HAP-1 (cell line): Measurements from ENCODE around the gene VWF.

Experiments used
- DNase-seq, 2 experiments: peaks; one replicate each; pipeline ENCODE4 v3.0.0-alpha.2; 2016 to 2020; ENCODE audit warnings: low spot score in 2 of 2
- H3K27me3 ChIP-seq: fragments of 250-450 bp; sonication (Bioruptor Pico); 2 replicates; pipeline ENCODE4 v1.5.1; 2020; ENCODE audit warnings: low read depth, mild to moderate bottlenecking, moderate library complexity
- H3K36me3 ChIP-seq: fragments of 250-450 bp; sonication (Bioruptor Pico); replicated peaks from 2 replicates; pipeline ENCODE4 v1.5.1; 2020; ENCODE audit warnings: mild to moderate bottlenecking
- H3K4me1 ChIP-seq: fragments of 250-450 bp; sonication (Bioruptor Pico); 2 replicates; pipeline ENCODE4 v1.5.1; 2020; ENCODE audit warnings: mild to moderate bottlenecking
- H3K4me3 ChIP-seq: fragments of 250-450 bp; sonication (Bioruptor Pico); 2 replicates; pipeline ENCODE4 v1.5.1; 2020; ENCODE audit warnings: mild to moderate bottlenecking, moderate library complexity
- H3K9me3 ChIP-seq: fragments of 250-450 bp; sonication (Bioruptor Pico); 2 replicates; pipeline ENCODE4 v1.5.1; 2020; ENCODE audit warnings: mild to moderate bottlenecking, moderate library complexity
- in situ Hi-C: fragments of 300-500 bp; cut with MboI; formaldehyde crosslinking; loops from 3 replicates; pipeline ENCODE4 v1.14.3; 2020; ENCODE audit warnings: low sequenced_read_pairs, inconsistent platforms, mixed read lengths

VWF gene

GRCh38 chr12:6073426-6073825 is 51.0 kb downstream of the VWF start:
- H3K36me3 ChIP-seq = no peaks in the 10 kb centered on the region
- H3K9me3 ChIP-seq = no peaks in the 10 kb centered on the region
- DNase-seq = no peak
- in situ Hi-C loops = no loop called here
- no peak overlapping the region for H3K4me3 ChIP-seq
- H3K27me3 ChIP-seq = no peaks in the 10 kb centered on the region
- no peaks in the 10 kb centered on the region; the same call in 1 of the 2 replicates for H3K4me1 ChIP-seq

- no peak for DNase-seq
Measured at GRCh38 chr12:6072302-6072752, 52.1 kb downstream of the VWF start.

GRCh38 chr12:6071589-6071988 is 52.9 kb downstream of the VWF start:
- in situ Hi-C loops = no loop called here
- Histone ChIP-seq H3K36me3 (no peaks in the 10 kb centered on the region), H3K9me3 (no peaks in the 10 kb centered on the region), H3K27me3 (no peaks in the 10 kb centered on the region), H3K4me3 (no peak overlapping the region), H3K4me1 (no peaks in the 10 kb centered on the region)
- DNase-seq = no peak

More at GRCh38 chr12:6072302-6072752, 52.1 kb downstream of the VWF start:
- Histone ChIP-seq H3K4me1 (no peaks in the 10 kb centered on the region), H3K9me3 (no peaks in the 10 kb centered on the region), H3K27me3 (no peaks in the 10 kb centered on the region), H3K36me3 (no peaks in the 10 kb centered on the region), H3K4me3 (no peak overlapping the region)
- in situ Hi-C loops = no loop called here

GRCh38 chr12:6070472-6071257 is 53.8 kb downstream of the VWF start:
- H3K4me3 ChIP-seq = no peak overlapping the region
- no peaks in the 10 kb centered on the region for H3K27me3 ChIP-seq
- no peak for DNase-seq
- no peaks in the 10 kb centered on the region for H3K9me3 ChIP-seq
- no peaks in the 10 kb centered on the region for H3K4me1 ChIP-seq
- H3K36me3 ChIP-seq = no peaks in the 10 kb centered on the region
- in situ Hi-C loops = no loop called here

- no peak overlapping the region for H3K4me3 ChIP-seq
- H3K27me3 ChIP-seq = no peaks in the 10 kb centered on the region
- H3K4me1 ChIP-seq = no peaks in the 10 kb centered on the region
- H3K9me3 ChIP-seq = no peaks in the 10 kb centered on the region
- H3K36me3 ChIP-seq = no peaks in the 10 kb centered on the region
- no peak for DNase-seq
- in situ Hi-C loops = loop anchor here (10.0 kb wide), 2 partner anchors 125 to 385 kb away; partner anchors contain the start of gene TAPBPL
Measured at GRCh38 chr12:6069437-6070093, 54.9 kb downstream of the VWF start.

- no peaks in the 10 kb centered on the region for H3K9me3 ChIP-seq
- no peak for DNase-seq
- H3K36me3 ChIP-seq = no peaks in the 10 kb centered on the region
- H3K4me1 ChIP-seq = no peaks in the 10 kb centered on the region
- in situ Hi-C loops = loop anchor here (10.0 kb wide), 2 partner anchors 127 to 387 kb away; partner anchors contain the start of gene TAPBPL
- no peak overlapping the region for H3K4me3 ChIP-seq
- no peaks in the 10 kb centered on the region for H3K27me3 ChIP-seq
Measured at GRCh38 chr12:6068227-6068626, 56.2 kb downstream of the VWF start.

GRCh38 chr12:6067152-6067916 is 57.1 kb downstream of the VWF start:
- no peaks in the 10 kb centered on the region for H3K9me3 ChIP-seq
- in situ Hi-C loops = loop anchor here (10.0 kb wide), 2 partner anchors 127 to 387 kb away; partner anchors contain the start of gene TAPBPL
- H3K27me3 ChIP-seq = no peaks in the 10 kb centered on the region
- no peaks in the 10 kb centered on the region for H3K4me1 ChIP-seq
- H3K4me3 ChIP-seq = no peak overlapping the region
- no peaks in the 10 kb centered on the region for H3K36me3 ChIP-seq
- DNase-seq = peak in 1 of 2 experiments; percentile 60

GRCh38 chr12:6066651-6067050 is 57.8 kb downstream of the VWF start:
- DNase-seq = no peak
- in situ Hi-C loops = loop anchor here (10.0 kb wide), 2 partner anchors 128 to 388 kb away; partner anchors contain the start of gene TAPBPL
- no peaks in the 10 kb centered on the region for H3K9me3 ChIP-seq
- H3K27me3 ChIP-seq = no peaks in the 10 kb centered on the region
- no peaks in the 10 kb centered on the region for H3K4me1 ChIP-seq
- H3K36me3 ChIP-seq = no peaks in the 10 kb centered on the region
- H3K4me3 ChIP-seq = no peak overlapping the region

- in situ Hi-C loops = loop anchor here (10.0 kb wide), 2 partner anchors 129 to 389 kb away; partner anchors contain the start of gene TAPBPL
- no peaks in the 10 kb centered on the region for H3K4me1 ChIP-seq
- DNase-seq = no peak
Measured at GRCh38 chr12:6065863-6066199, 58.6 kb downstream of the VWF start.

GRCh38 chr12:6065131-6065862 is 59.2 kb downstream of the VWF start:
- Histone ChIP-seq H3K36me3 (no peaks in the 10 kb centered on the region), H3K4me1 (no peaks in the 10 kb centered on the region), H3K4me3 (no peak overlapping the region), H3K27me3 (no peaks in the 10 kb centered on the region), H3K9me3 (no peaks in the 10 kb centered on the region)
- in situ Hi-C loops = loop anchor here (10.0 kb wide), 2 partner anchors 130 to 390 kb away; partner anchors contain the start of gene TAPBPL
- no peak for DNase-seq

More at GRCh38 chr12:6065863-6066199, 58.6 kb downstream of the VWF start:
- Histone ChIP-seq H3K27me3 (no peaks in the 10 kb centered on the region), H3K9me3 (no peaks in the 10 kb centered on the region), H3K36me3 (no peaks in the 10 kb centered on the region), H3K4me3 (no peak overlapping the region)

GRCh38 chr12:6062757-6063735 is 61.4 kb downstream of the VWF start:
- Histone ChIP-seq H3K4me1 (no peaks in the 10 kb centered on the region), H3K9me3 (no peaks in the 10 kb centered on the region), H3K36me3 (no peaks in the 10 kb centered on the region), H3K27me3 (no peaks in the 10 kb centered on the region), H3K4me3 (no peak overlapping the region)
- DNase-seq = peak in 1 of 2 experiments; percentile 72
- in situ Hi-C loops = loop anchor here (5.0 to 10.0 kb wide), 3 partner anchors 132 to 392 kb away; partner anchors contain the start of gene TAPBPL

GRCh38 chr12:6062395-6062756 is 62.1 kb downstream of the VWF start:
- H3K4me3 ChIP-seq = no peak overlapping the region
- DNase-seq = no peak
- H3K9me3 ChIP-seq = no peaks in the 10 kb centered on the region
- in situ Hi-C loops = loop anchor here (5.0 to 10.0 kb wide), 3 partner anchors 132 to 392 kb away; partner anchors contain the start of gene TAPBPL
- no peaks in the 10 kb centered on the region for H3K4me1 ChIP-seq
- no peaks in the 10 kb centered on the region for H3K36me3 ChIP-seq
- H3K27me3 ChIP-seq = no peaks in the 10 kb centered on the region
